ENCODE data around the gene RBM42.

RBM42 gene

DNA sequence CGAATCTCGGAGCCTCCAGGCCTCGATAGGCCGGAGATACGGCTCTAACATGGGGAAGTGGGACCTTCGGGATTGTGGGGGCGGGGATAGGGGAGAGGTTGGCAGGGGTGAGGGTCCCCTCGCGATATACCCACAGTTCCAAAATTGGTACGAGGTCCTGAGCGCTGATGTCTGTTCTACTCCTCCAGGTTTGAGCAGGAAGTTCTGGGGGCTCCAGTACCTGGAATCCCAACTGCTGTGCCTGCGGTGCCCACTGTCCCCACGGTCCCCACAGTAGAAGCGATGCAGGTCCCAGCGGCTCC lies 447 bp downstream of the RBM42 start:
- Histone ChIP-seq H3K4me1 (peaks cover 19 to 29% (median 23%) of the 10 kb centered on the region in 10 experiments), H3K9me3 (replicated peaks in 1 of 11) (no peaks in the 10 kb centered on the region), H3K9ac (peak overlapping the region; percentile 87 to 95 (median 93)), H3K27ac (peak overlapping the region; percentile 76 to 90 (median 85)), H3K4me3 (peak overlapping the region; percentile 84 to 99 (median 93)), H3K36me3 (peaks cover 40 to 45% (median 42%) of the 10 kb centered on the region in 11 experiments), H3K27me3 (no peaks in the 10 kb centered on the region), H4K20me1 (peaks cover 0 to 19% (median 0%) of the 10 kb centered on the region in 11 experiments; a peak in 4 of 22 replicates), H3K4me2 (peak overlapping the region; percentile 86 to 98 (median 96))
- TF ChIP-seq Cebpa-rat (IDR thresholded peaks at IDR 0.05): no peak

DNA sequence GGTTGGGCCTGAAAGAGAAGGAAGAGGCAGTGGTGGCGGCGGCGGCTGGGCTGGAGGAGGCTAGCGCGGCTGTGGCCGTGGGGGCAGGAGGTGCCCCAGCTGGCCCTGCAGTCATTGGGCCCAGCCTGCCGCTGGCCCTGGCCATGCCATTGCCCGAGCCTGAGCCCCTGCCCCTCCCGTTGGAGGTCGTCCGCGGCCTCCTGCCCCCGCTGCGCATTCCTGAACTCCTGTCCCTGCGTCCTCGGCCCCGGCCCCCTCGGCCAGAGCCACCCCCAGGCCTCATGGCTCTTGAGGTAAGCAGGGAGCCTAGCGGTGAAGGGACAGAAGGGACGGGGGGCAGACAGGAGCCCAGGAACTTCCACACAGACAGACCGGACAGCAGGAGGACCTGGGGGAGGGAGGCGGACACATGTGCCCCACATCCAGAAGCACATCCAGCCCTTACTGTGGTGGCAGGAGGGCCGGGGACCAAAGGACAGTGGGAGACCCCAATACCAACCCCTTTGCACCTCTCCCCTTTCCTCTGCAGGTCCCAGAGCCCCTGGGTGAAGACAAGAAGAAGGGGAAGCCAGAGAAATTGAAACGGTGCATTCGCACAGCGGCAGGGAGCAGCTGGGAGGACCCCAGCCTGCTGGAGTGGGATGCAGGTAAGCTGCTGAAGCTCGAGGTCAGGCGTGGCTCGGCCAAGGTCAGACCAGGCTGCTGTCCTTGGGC lies 5.0 kb downstream of the RBM42 start:
- Histone ChIP-seq H3K9me3 (replicated peaks in 1 of 11) (no peaks in the 10 kb centered on the region), H3K36me3 (peaks cover 82 to 89% (median 85%) of the 10 kb centered on the region in 11 experiments), H3K27ac (no peak overlapping the region), H3K4me3 (no peak overlapping the region), H3K4me2 (no peak overlapping the region), H4K20me1 (peaks cover 0 to 32% (median 0%) of the 10 kb centered on the region in 11 experiments; a peak in 6 of 22 replicates), H3K4me1 (peaks cover 8 to 21% (median 13%) of the 10 kb centered on the region in 10 experiments), H3K27me3 (no peaks in the 10 kb centered on the region), H3K9ac (peak overlapping the region in 1 of 11 experiments; percentile 20; a peak in 2 of 22 replicates)
- no peak for TF ChIP-seq Cebpa-rat (IDR thresholded peaks at IDR 0.05)

DNA sequence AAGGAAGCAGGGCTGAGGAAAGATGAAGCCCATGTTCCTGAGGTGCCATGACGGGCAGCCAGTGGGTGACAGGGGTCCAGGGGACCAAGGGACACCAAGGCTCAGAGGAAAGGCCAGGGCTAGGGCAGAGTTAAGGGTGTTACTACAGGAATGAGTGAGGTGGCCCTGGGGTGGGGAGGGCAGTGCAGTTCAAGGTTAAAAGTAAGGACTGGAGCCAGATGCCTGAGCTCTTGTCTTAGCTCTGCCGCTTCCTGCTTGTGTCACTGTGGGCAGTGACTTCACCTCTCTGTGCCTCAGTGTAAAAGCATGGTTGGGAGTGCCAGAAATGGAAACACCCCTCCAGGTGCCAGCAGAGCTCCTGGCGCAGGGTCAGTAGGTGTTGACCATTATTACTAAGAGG lies 7.8 kb downstream of the RBM42 start:
- H3K9me3 ChIP-seq (replicated peaks in 1 of 11): no peaks in the 10 kb centered on the region
- H3K27ac ChIP-seq: no peak overlapping the region
- H3K27me3 ChIP-seq: no peaks in the 10 kb centered on the region
- peaks cover 68 to 69% (median 69%) of the 10 kb centered on the region in 11 experiments for H3K36me3 ChIP-seq
- no peak overlapping the region for H3K4me2 ChIP-seq
- TF ChIP-seq Cebpa-rat (IDR thresholded peaks at IDR 0.05): no peak
- H3K4me1 ChIP-seq: peaks cover 5 to 10% (median 8%) of the 10 kb centered on the region in 10 experiments
- no peak overlapping the region for H3K9ac ChIP-seq
- no peak overlapping the region for H3K4me3 ChIP-seq
- H4K20me1 ChIP-seq: peaks cover 0 to 32% (median 0%) of the 10 kb centered on the region in 11 experiments; a peak in 6 of 22 replicates

DNA sequence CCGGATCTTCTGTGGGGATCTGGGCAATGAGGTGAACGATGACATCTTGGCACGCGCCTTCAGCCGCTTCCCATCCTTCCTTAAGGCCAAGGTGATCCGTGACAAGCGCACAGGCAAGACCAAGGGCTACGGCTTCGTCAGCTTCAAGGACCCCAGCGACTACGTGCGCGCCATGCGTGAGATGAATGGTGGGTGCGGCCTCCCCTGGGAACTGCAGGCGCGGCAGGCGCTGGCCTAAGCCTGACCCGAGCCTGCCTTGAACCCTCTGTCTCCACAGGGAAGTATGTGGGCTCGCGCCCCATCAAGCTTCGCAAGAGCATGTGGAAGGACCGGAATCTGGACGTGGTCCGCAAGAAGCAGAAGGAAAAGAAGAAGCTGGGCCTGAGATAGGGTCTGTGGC lies 8.3 kb downstream of the RBM42 start:
- Histone ChIP-seq H3K27me3 (no peaks in the 10 kb centered on the region), H3K4me2 (no peak overlapping the region), H4K20me1 (peaks cover 0 to 31% (median 0%) of the 10 kb centered on the region in 11 experiments; a peak in 6 of 22 replicates), H3K36me3 (peaks cover 63 to 64% (median 64%) of the 10 kb centered on the region in 11 experiments), H3K27ac (no peak overlapping the region), H3K4me1 (peaks cover 10 to 15% (median 13%) of the 10 kb centered on the region in 10 experiments), H3K9me3 (replicated peaks in 1 of 11) (no peaks in the 10 kb centered on the region), H3K4me3 (no peak overlapping the region), H3K9ac (no peak overlapping the region)
- TF ChIP-seq Cebpa-rat (IDR thresholded peaks at IDR 0.05): no peak

DNA sequence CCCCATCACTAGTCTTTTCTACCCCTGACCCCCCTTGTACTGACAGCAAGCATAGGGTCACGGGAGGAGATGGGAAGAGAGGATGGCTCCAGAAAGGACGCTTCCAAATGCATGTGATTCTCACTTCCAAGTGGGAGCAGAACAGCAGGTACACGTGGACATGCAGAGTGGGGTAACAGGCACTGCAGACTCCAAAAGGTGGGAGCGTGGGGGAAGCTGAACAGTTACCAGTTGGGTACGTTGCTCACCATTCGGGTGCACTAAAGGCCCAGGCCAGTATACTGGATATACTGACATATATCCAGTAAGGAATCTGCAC lies 10.4 kb downstream of the RBM42 start:
- Histone ChIP-seq H3K9me3 (replicated peaks in 1 of 11) (no peaks in the 10 kb centered on the region), H3K4me3 (no peak overlapping the region), H4K20me1 (peaks cover 0 to 13% (median 0%) of the 10 kb centered on the region in 11 experiments; a peak in 4 of 22 replicates), H3K27me3 (no peaks in the 10 kb centered on the region), H3K27ac (no peak overlapping the region), H3K4me2 (no peak overlapping the region), H3K4me1 (peaks cover 20 to 33% (median 31%) of the 10 kb centered on the region in 10 experiments), H3K36me3 (peaks cover 42 to 43% (median 42%) of the 10 kb centered on the region in 11 experiments), H3K9ac (no peak overlapping the region)
- no peak for TF ChIP-seq Cebpa-rat (IDR thresholded peaks at IDR 0.05)

DNA sequence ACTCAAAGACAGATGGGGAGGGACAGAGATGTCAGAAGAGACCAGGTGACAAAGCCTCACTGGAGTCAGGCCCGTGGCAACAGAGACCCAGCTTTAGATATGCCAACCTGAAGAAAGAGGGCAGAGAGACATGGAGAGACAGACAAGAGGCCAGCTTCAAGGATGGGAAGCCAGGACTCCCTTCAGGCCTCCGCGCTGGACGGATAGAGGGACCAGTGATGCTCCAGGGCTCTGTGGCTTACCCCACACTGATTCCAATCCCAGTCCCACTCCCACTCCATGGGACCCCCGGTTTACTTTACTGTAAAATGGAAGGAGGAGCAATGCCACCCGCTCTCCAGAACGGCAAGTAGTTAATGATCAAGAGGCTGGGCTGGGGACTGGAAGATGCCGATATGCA lies 11.0 kb downstream of the RBM42 start:
- Histone ChIP-seq H3K4me3 (no peak overlapping the region), H3K27me3 (no peaks in the 10 kb centered on the region), H3K9me3 (replicated peaks in 1 of 11) (no peaks in the 10 kb centered on the region), H3K4me1 (peaks cover 24 to 39% (median 36%) of the 10 kb centered on the region in 10 experiments), H3K36me3 (peaks cover 36 to 37% (median 37%) of the 10 kb centered on the region in 11 experiments), H3K4me2 (no peak overlapping the region), H3K27ac (no peak overlapping the region), H3K9ac (no peak overlapping the region), H4K20me1 (peaks cover 0 to 13% (median 0%) of the 10 kb centered on the region in 11 experiments; a peak in 4 of 22 replicates)
- TF ChIP-seq Cebpa-rat (IDR thresholded peaks at IDR 0.05): no peak

DNA sequence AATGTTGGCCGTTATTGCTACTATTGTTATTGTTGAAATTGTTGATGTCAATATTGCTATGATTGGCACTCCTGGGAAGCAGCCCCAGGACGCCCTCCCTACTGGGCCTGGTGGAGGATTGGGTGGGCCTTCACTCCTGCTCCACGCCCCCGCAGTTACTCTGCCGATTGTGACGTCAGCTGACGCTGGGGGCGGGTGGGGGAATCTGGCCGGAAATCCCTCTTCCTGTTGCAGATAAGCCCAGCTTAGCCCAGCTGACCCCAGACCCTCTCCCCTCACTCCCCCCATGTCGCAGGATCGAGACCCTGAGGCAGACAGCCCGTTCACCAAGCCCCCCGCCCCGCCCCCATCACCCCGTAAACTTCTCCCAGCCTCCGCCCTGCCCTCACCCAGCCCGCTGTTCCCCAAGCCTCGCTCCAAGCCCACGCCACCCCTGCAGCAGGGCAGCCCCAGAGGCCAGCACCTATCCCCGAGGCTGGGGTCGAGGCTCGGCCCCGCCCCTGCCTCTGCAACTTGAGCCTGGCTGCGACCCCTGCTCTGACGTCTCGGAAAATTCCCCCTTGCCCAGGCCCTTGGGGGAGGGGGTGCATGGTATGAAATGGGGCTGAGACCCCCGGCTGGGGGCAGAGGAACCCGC lies 12.8 kb downstream of the RBM42 start, which contains the start of gene ETV2:
TSS of gene ETV2 (plus strand) at position 231 of the 637 bp plus-strand sequence. CDS start 716 bp downstream, outside the sequence.
- no peak for TF ChIP-seq Cebpa-rat (IDR thresholded peaks at IDR 0.05)
- Histone ChIP-seq H3K27ac (peak within 1 kb of the TSS in 8 of 11 experiments; percentile 23 to 57 (median 48); a peak in 12 of 22 replicates), H4K20me1 (peaks cover 0 to 10% (median 0%) of the 10 kb centered on the region in 11 experiments; a peak in 4 of 22 replicates), H3K4me1 (peaks cover 41 to 57% (median 51%) of the 10 kb centered on the region in 10 experiments), H3K27me3 (no peaks in the 10 kb centered on the region), H3K36me3 (peaks cover 18 to 20% (median 19%) of the 10 kb centered on the region in 11 experiments), H3K9ac (peak within 1 kb of the TSS in 6 of 11 experiments; percentile 0 to 82 (median 26); a peak in 6 of 22 replicates), H3K4me3 (no peak within 1 kb of the TSS; a peak in 1 of 20 replicates), H3K4me2 (peak within 1 kb of the TSS; percentile 85 to 100 (median 91)), H3K9me3 (replicated peaks in 1 of 11) (no peaks in the 10 kb centered on the region)

DNA sequence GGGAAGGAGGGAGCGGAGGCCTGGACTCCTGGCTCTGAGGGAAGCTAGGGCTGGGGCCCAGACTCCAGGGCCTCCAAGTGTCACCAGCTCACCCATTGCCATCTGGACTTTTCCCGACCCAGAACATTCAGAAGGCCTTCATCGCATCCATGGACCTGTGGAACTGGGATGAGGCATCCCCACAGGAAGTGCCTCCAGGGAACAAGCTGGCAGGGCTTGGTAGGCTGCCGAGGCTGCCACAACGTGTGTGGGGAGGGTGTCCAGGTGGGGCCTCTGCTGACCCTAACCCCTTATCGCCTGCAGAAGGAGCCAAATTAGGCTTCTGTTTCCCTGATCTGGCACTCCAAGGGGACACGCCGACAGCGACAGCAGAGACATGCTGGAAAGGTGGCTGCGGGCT lies 13.5 kb downstream of the RBM42 start:
- Histone ChIP-seq H3K4me2 (peak overlapping the region; percentile 85 to 100 (median 91)), H4K20me1 (peaks cover 0 to 3% (median 0%) of the 10 kb centered on the region in 11 experiments; a peak in 1 of 22 replicates), H3K27ac (peak overlapping the region in 6 of 11 experiments; percentile 23 to 57 (median 48); a peak in 8 of 22 replicates), H3K4me3 (no peak overlapping the region), H3K9ac (peak overlapping the region in 4 of 11 experiments; percentile 0 to 82 (median 24); a peak in 6 of 22 replicates), H3K9me3 (replicated peaks in 1 of 11) (no peaks in the 10 kb centered on the region), H3K36me3 (peaks cover 11 to 13% (median 12%) of the 10 kb centered on the region in 11 experiments), H3K27me3 (no peaks in the 10 kb centered on the region), H3K4me1 (peaks cover 47 to 63% (median 54%) of the 10 kb centered on the region in 10 experiments)
- TF ChIP-seq Cebpa-rat (IDR thresholded peaks at IDR 0.05): no peak

DNA sequence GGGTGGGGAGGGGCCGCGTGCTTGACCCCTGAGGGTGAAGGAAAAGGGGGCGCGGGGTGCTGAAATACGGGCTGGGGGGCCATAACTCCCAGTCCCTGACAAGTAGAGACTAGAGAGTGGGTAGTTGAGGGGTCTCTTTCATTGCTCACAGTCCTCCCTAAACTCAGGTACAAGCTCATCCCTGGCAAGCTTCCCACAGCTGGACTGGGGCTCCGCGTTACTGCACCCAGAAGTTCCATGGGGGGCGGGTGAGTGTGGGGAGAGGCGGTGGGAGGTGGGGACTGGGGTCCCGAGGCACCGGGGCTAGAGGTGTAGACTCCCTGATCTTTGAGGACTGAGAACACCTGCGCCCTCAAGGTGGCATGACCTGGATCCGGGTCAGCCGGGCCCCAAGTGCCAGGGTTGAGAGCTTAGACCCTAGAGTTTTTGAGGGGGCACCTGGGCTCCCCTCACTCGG lies 14.0 kb downstream of the RBM42 start:
- Histone ChIP-seq H3K4me1 (peaks cover 51 to 68% (median 59%) of the 10 kb centered on the region in 10 experiments), H3K4me3 (peak overlapping the region; percentile 54 to 75 (median 65)), H3K36me3 (peaks cover 6 to 8% (median 7%) of the 10 kb centered on the region in 11 experiments), H4K20me1 (no peaks in the 10 kb centered on the region), H3K4me2 (peak overlapping the region; percentile 85 to 100 (median 91)), H3K9me3 (replicated peaks in 1 of 11) (no peaks in the 10 kb centered on the region), H3K27me3 (no peaks in the 10 kb centered on the region), H3K27ac (peak overlapping the region; percentile 50 to 86 (median 79); a peak in 21 of 22 replicates), H3K9ac (peak overlapping the region; percentile 66 to 84 (median 80); a peak in 21 of 22 replicates)
- no peak for TF ChIP-seq Cebpa-rat (IDR thresholded peaks at IDR 0.05)

Data from BLaER1 treated with 17β-estradiol and CSF1 and Interleukin-3, amounts not matched to agents 10 nM and 100 nM (cell line).